Peyer's patch (tissue), 4 donors: ENCODE measurements around the gene ZDHHC17.

ENCODE experiments used
- POLR2A ChIP-seq, 2 donors: fragments of 450-650 bp; IDR thresholded peaks; one replicate each; pipeline ENCODE4 v1.5.1; 2017; ENCODE audit warnings: antibody characterized with exemption in 2 of 2, mild to moderate bottlenecking in 2 of 2, moderate library complexity in 2 of 2
- TF ChIP-seq, protein P1 (sequence below), 6 experiments: fragments of 450-650 bp in 4 of 6; fragments of 200-600 bp in 2 of 6; sonication (generic) in 1 of 6; IDR thresholded peaks; one replicate each; pipeline ENCODE4 v1.5.1; 2017 to 2019; ENCODE audit warnings: antibody characterized with exemption in 6 of 6, mild to moderate bottlenecking in 3 of 6, moderate library complexity in 1 of 6

DNA sequence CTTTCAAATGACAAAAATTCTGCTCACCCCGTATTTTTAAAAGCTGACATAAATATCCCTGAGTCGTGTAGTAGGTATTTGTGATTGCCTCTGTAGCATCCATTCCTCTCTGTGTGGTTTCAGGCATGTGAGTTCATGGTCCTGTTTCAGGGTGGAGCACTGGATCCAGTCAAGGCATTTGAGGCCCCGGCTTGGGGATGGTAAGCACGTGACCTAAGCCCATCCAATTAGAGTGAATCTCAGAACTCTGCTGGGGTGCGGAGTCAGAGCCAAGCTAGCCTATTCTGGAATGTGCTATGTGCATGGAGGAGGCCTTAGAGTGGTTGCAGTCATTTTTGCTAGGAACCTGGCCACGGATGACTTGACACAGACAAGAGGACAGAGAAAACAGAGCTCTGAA lies 119.2 kb downstream of the ZDHHC17 start:
- TF ChIP-seq, protein P1, sequence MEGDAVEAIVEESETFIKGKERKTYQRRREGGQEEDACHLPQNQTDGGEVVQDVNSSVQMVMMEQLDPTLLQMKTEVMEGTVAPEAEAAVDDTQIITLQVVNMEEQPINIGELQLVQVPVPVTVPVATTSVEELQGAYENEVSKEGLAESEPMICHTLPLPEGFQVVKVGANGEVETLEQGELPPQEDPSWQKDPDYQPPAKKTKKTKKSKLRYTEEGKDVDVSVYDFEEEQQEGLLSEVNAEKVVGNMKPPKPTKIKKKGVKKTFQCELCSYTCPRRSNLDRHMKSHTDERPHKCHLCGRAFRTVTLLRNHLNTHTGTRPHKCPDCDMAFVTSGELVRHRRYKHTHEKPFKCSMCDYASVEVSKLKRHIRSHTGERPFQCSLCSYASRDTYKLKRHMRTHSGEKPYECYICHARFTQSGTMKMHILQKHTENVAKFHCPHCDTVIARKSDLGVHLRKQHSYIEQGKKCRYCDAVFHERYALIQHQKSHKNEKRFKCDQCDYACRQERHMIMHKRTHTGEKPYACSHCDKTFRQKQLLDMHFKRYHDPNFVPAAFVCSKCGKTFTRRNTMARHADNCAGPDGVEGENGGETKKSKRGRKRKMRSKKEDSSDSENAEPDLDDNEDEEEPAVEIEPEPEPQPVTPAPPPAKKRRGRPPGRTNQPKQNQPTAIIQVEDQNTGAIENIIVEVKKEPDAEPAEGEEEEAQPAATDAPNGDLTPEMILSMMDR (IDR thresholded peaks at IDR 0.05): no peak
- no peak for TF ChIP-seq POLR2A (IDR thresholded peaks at IDR 0.05)
